ENCODE measurements around the gene RABGAP1L. TPM values are rescaled to one million over a fixed set of nuclear protein-coding genes. Genes with fewer than 3 reads are reported as not detected.

The RABGAP1L gene
- total RNA-seq, 1 donor from 2014 or later, result 69.2 TPM

- H3K27me3 ChIP-seq (ENCODE audit: low read depth), result no peaks in the 10 kb centered on the region
- no peak overlapping the region for H3K4me3 ChIP-seq
- no peak for DNase-seq
- peaks cover 3% of the 10 kb centered on the region for H3K4me1 ChIP-seq
- no peak for TF ChIP-seq CTCF (IDR thresholded peaks at IDR 0.05; ENCODE audit: borderline replicate concordance)
- peaks cover 6% of the 10 kb centered on the region for H3K36me3 ChIP-seq
- intact Hi-C loops (cut with micrococcal nuclease), result no loop called here
- no peak overlapping the region for H3K27ac ChIP-seq (replicated peaks)
- H3K9me3 ChIP-seq (replicated peaks), result peaks cover 2% of the 10 kb centered on the region
Observed at GRCh38 chr1:174680101-174680500, 520.8 kb downstream of the RABGAP1L start.

DNA sequence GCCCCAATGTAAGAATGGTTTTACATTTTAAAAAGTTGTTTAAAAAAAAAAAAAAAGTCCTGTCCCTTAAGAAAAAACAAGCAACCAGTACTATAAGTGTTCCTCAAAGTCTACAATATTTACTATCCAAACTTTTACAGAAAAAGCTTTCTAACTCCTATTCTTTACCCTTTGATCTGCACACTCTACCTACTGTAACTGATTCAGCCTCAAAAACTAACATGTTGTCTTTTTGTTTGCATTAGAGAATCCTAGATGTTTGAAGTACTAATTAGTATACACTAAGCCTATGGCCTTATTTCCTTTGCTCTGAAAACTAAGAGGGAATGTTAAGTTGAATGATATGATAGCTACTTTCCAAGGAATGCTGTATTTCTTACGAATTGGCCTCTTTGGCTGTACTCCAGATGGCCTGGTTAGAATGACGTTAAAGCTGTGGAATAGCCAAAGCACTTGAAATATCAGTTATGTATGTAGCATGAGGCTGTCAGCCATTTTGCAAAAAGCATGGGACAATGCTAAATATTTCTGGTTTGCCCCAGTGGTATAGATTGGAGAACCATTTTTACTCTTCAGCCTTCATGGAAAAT, 523.2 kb downstream of the RABGAP1L start:
- peaks cover 3% of the 10 kb centered on the region for H3K4me1 ChIP-seq
- no peak overlapping the region for H3K4me3 ChIP-seq
- intact Hi-C loops (cut with micrococcal nuclease), result no loop called here
- TF ChIP-seq CTCF (IDR thresholded peaks at IDR 0.05; ENCODE audit: borderline replicate concordance), result no peak
- no peaks in the 10 kb centered on the region for H3K27me3 ChIP-seq (ENCODE audit: low read depth)
- H3K36me3 ChIP-seq, result peaks cover 6% of the 10 kb centered on the region
- no peak overlapping the region for H3K27ac ChIP-seq (replicated peaks)
- no peaks in the 10 kb centered on the region for H3K9me3 ChIP-seq (replicated peaks)
- no peak for DNase-seq

DNA sequence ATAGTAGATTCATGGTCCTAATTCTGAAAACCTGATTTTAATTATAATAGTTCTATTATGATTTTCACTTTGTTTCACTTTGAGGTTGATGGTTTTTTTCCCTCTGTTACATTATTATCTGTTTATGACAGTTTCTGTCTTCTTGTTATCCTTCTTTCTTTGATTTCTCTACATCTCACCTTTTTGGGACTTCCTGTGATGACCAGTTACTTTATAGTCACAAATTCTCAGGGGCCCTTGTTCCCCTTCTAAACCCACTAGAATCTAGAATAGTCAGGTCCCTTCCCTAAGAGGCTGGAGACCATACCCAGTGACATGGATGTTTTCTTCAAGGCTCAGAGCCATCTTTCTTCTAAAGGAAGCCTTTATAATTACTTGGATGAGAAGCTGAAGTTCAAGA, 526.9 kb downstream of the RABGAP1L start:
- TF ChIP-seq CTCF (IDR thresholded peaks at IDR 0.05; ENCODE audit: borderline replicate concordance), result no peak
- intact Hi-C loops (cut with micrococcal nuclease), result no loop called here
- Histone ChIP-seq H3K4me3 (no peak overlapping the region), H3K36me3 (peaks cover 6% of the 10 kb centered on the region), H3K27ac (replicated peaks) (no peak overlapping the region), H3K9me3 (replicated peaks) (no peaks in the 10 kb centered on the region), H3K27me3 (ENCODE audit: low read depth) (no peaks in the 10 kb centered on the region), H3K4me1 (no peaks in the 10 kb centered on the region)
- no peak for DNase-seq

DNA sequence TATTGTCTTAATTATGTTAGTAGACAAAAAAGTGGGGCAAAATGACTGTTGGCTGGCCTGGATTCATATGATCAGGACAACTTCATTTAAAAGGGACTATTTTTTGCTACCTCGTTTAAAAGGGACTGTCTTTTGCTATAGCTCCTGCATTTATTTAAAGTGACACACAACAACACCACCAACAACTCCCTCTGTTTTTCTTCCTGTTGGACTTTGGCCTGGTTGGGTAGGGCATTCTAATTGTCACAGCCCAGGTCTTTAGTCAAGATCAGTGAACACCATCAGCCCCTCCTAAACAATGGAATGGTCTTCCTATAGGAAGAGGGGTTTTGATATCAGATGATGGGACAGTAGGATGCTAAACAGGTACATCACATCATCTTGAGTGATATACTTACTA, 530.2 kb downstream of the RABGAP1L start:
- H3K27me3 ChIP-seq (ENCODE audit: low read depth), result no peaks in the 10 kb centered on the region
- intact Hi-C loops (cut with micrococcal nuclease), result no loop called here

GRCh38 chr1:174690266-174690665, 530.9 kb downstream of the RABGAP1L start:
- no peaks in the 10 kb centered on the region for H3K36me3 ChIP-seq
- DNase-seq, result no peak
- H3K9me3 ChIP-seq (replicated peaks), result no peaks in the 10 kb centered on the region
- H3K4me3 ChIP-seq, result no peak overlapping the region
- TF ChIP-seq CTCF (IDR thresholded peaks at IDR 0.05; ENCODE audit: borderline replicate concordance), result no peak
- no peaks in the 10 kb centered on the region for H3K27me3 ChIP-seq (ENCODE audit: low read depth)
- intact Hi-C loops (cut with micrococcal nuclease), result no loop called here
- H3K4me1 ChIP-seq, result peaks cover 13% of the 10 kb centered on the region
- no peak overlapping the region for H3K27ac ChIP-seq (replicated peaks)

More for the DNA sequence above, 530.2 kb downstream of the RABGAP1L start:
- no peak for TF ChIP-seq CTCF (IDR thresholded peaks at IDR 0.05; ENCODE audit: borderline replicate concordance)
- Histone ChIP-seq H3K9me3 (replicated peaks) (no peaks in the 10 kb centered on the region), H3K27ac (replicated peaks) (no peak overlapping the region), H3K4me3 (no peak overlapping the region), H3K36me3 (peaks cover 3% of the 10 kb centered on the region), H3K4me1 (peaks cover 13% of the 10 kb centered on the region)
- DNase-seq, result no peak
